Measurements from ENCODE around the gene COX19.

COX19 gene

GRCh38 chr7:935164-935873 is 40.0 kb downstream of the COX19 start:
- no peak for DNase-seq (ENCODE audit: low read depth)
- no peak overlapping the region for H3K4me3 ChIP-seq (ENCODE audit: low read depth, low read length)
- TF ChIP-seq CTCF (IDR thresholded peaks at IDR 0.05; ENCODE audit: low read depth, low read length) (no peak), MAX (IDR thresholded peaks at IDR 0.05; ENCODE audit: low read depth, low read length) (no peak), POLR2A (IDR thresholded peaks at IDR 0.05; ENCODE audit: extremely low read depth, insufficient read length) (no peak), MYC (IDR thresholded peaks at IDR 0.05; ENCODE audit: low read depth, low read length) (no peak)

GRCh38 chr7:934469-935163 is 40.7 kb downstream of the COX19 start:
- no peak overlapping the region for H3K4me3 ChIP-seq (ENCODE audit: low read depth, low read length)
- no peak for DNase-seq (ENCODE audit: low read depth)
- TF ChIP-seq CTCF (IDR thresholded peaks at IDR 0.05; ENCODE audit: low read depth, low read length) (no peak), POLR2A (IDR thresholded peaks at IDR 0.05; ENCODE audit: extremely low read depth, insufficient read length) (no peak), MYC (IDR thresholded peaks at IDR 0.05; ENCODE audit: low read depth, low read length) (no peak), MAX (IDR thresholded peaks at IDR 0.05; ENCODE audit: low read depth, low read length) (no peak)

GRCh38 chr7:932651-932975 is 42.7 kb downstream of the COX19 start:
- TF ChIP-seq POLR2A (IDR thresholded peaks at IDR 0.05; ENCODE audit: extremely low read depth, insufficient read length), result no peak
- H3K4me3 ChIP-seq (ENCODE audit: low read depth, low read length), result no peak overlapping the region
- no peak for DNase-seq (ENCODE audit: low read depth)

GRCh38 chr7:931871-932650 is 43.3 kb downstream of the COX19 start:
- DNase-seq (ENCODE audit: low read depth), result no peak
- TF ChIP-seq MAX (IDR thresholded peaks at IDR 0.05; ENCODE audit: low read depth, low read length) (no peak), CTCF (IDR thresholded peaks at IDR 0.05; ENCODE audit: low read depth, low read length) (no peak), POLR2A (IDR thresholded peaks at IDR 0.05; ENCODE audit: extremely low read depth, insufficient read length) (no peak), MYC (IDR thresholded peaks at IDR 0.05; ENCODE audit: low read depth, low read length) (no peak)
- no peak overlapping the region for H3K4me3 ChIP-seq (ENCODE audit: low read depth, low read length)

- DNase-seq (ENCODE audit: low read depth), result peak; percentile 80
- TF ChIP-seq MAX (IDR thresholded peaks at IDR 0.05; ENCODE audit: low read depth, low read length), result peak; percentile 69
- TF ChIP-seq POLR2A (IDR thresholded peaks at IDR 0.05; ENCODE audit: extremely low read depth, insufficient read length), result no peak
- TF ChIP-seq MYC (IDR thresholded peaks at IDR 0.05; ENCODE audit: low read depth, low read length), result no peak
- TF ChIP-seq CTCF (IDR thresholded peaks at IDR 0.05; ENCODE audit: low read depth, low read length), result no peak
- H3K4me3 ChIP-seq (ENCODE audit: low read depth, low read length), result no peak overlapping the region
Measured at GRCh38 chr7:930975-931758, 44.2 kb downstream of the COX19 start.

All from NB4 (cell line).